ENCODE results near the gene GID8. TPM values are rescaled to one million over a fixed set of nuclear protein-coding genes. Genes with fewer than 3 reads are reported as not detected.
A peak's percentile ranks its signal among the peaks of the same experiment; 100 is the strongest.

Gene GID8
- total and polyA plus RNA-seq, 2 of the 13 experiments (the other 11 are each of a cell fraction or from before 2014, with no cell fraction given): 39.6 to 59.8 TPM

DNA sequence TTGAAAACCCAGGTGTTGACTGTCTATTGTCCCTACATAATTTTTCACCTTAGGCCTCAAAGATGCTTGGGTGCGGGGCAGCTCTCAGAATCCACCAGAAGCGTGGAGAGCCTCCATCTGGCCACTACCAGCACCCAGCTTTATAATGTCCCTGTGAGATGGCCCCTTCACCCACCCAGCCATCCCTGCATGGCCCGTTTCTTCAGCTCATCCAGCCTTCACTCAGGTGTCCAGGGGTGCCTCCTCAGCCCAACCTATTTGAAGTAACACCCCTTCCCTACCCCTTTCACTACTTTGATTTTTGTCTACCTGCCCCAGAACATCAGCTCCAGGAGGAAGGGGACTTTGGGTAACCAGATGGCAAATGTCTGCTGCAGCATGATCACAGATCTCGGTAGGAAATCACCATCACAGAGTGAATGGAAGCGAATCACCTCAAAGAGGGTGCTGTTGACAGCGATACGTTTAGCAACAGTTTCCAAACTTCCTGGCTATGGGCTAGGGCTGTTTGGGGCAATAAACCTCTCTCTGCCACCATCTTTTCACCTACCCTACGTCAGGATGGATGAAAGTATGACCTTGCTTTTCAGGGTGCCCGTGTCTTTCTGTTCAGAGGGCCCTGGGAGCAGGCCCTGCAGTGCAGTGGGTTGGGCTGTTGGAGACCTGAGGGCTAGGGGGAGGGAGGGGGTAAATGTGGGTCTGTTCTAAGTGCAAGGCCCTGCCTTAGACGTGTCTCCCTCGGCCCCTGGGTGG, 13.4 kb downstream of the GID8 start (continued):
- TF ChIP-seq, protein P1, sequence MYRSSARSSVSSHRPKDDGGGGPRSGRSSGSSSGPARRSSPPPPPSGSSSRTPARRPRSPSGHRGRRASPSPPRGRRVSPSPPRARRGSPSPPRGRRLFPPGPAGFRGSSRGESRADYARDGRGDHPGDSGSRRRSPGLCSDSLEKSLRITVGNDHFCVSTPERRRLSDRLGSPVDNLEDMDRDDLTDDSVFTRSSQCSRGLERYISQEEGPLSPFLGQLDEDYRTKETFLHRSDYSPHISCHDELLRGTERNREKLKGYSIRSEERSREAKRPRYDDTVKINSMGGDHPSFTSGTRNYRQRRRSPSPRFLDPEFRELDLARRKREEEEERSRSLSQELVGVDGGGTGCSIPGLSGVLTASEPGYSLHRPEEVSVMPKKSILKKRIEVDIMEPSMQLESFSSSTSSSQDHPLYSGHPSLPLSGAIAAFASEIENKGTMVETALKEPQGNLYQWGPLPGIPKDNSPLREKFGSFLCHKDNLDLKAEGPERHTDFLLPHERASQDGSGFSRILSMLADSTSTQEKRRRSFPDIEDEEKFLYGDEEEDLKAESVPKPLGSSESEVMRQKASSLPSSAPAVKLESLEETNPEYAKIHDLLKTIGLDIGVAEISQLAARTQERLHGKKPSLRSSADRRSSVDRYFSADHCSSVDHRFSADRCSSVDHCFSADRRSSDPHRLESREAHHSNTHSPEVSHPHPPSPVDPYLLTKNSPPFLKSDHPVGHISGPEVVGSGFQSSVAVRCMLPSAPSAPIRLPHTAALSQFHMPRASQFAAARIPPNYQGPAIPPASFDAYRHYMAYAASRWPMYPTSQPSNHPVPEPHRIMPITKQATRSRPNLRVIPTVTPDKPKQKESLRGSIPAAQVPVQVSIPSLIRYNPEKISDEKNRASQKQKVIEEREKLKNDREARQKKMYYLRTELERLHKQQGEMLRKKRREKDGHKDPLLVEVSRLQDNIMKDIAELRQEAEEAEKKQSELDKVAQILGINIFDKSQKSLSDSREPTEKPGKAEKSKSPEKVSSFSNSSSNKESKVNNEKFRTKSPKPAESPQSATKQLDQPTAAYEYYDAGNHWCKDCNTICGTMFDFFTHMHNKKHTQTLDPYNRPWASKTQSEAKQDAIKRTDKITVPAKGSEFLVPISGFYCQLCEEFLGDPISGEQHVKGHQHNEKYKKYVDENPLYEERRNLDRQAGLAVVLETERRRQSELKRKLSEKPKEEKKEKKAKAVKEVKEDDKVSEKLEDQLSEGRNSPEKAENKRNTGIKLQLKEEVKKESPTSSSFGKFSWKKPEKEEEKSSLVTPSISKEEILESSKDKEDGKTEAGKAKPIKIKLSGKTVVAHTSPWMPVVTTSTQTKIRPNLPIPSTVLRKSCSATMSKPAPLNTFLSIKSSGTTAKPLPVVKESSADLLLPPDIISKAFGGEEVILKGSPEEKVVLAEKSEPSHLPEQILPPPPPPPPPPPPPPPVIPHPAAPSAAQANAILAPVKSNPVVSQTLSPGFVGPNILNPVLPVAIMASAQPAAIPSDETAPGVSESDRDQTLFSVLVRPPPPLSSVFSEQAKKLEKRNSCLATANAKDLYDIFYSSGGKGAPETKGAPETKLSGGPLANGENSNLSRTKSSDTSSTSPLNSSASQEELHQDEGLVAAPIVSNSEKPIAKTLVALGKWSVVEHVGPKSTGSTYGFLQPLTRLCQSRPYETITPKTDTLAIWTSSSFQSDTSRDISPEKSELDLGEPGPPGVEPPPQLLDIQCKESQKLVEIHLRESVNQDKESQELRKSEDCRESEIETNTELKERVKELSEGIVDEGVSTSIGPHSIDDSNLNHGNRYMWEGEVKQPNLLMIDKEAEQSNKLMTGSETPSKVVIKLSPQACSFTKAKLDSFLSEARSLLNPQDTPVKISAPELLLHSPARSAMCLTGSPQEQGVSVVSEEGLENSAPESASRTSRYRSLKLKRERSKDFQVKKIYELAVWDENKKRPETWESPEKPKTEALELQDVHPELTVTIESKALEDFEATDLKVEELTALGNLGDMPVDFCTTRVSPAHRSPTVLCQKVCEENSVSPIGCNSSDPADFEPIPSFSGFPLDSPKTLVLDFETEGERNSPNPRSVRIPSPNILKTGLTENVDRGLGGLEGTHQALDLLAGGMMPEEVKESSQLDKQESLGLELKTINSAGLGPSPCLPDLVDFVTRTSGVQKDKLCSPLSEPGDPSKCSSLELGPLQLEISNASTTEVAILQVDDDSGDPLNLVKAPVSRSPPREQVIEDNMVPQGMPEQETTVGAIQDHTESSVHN (CRISPR knock-in tag; IDR thresholded peaks at IDR 0.05): peak; percentile 46; the same call in 1 of the 2 replicates
- TF ChIP-seq GMEB1 (CRISPR knock-in tag; IDR thresholded peaks at IDR 0.05; ENCODE audit: borderline replicate concordance) (peak; percentile 23; the same call in 1 of the 2 replicates), ZNF580 (CRISPR knock-in tag; IDR thresholded peaks at IDR 0.05; ENCODE audit: borderline replicate concordance, low read depth) (no peak), ZBTB34 (CRISPR knock-in tag; IDR thresholded peaks at IDR 0.05) (0 out of 2 replicates have a peak, but pooled peaks have one; percentile 13)
- TF ChIP-seq, protein P2, sequence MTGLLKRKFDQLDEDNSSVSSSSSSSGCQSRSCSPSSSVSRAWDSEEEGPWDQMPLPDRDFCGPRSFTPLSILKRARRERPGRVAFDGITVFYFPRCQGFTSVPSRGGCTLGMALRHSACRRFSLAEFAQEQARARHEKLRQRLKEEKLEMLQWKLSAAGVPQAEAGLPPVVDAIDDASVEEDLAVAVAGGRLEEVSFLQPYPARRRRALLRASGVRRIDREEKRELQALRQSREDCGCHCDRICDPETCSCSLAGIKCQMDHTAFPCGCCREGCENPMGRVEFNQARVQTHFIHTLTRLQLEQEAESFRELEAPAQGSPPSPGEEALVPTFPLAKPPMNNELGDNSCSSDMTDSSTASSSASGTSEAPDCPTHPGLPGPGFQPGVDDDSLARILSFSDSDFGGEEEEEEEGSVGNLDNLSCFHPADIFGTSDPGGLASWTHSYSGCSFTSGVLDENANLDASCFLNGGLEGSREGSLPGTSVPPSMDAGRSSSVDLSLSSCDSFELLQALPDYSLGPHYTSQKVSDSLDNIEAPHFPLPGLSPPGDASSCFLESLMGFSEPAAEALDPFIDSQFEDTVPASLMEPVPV (CRISPR knock-in tag; IDR thresholded peaks at IDR 0.05): 0 out of 2 replicates have a peak, but pooled peaks have one; percentile 39
